HepG2 (cell line): ENCODE measurements around the gene WNT10A. TPM values are rescaled to one million over a fixed set of nuclear protein-coding genes. Genes with fewer than 3 reads are reported as not detected.

Source experiments
- ATAC-seq: fragments of 200-7000 bp; cut with Tn5 transposase; 3 replicates; pipeline ENCODE4 v1.9.1; 2020; ENCODE audit warnings: mild to moderate bottlenecking, moderate library complexity
- BruUV-seq: library from RNA; stranded (reverse); fragments of 400-500 nt; replicated peaks from 2 replicates; lab custom pipeline; 2021; lab: Mats Ljungman, UMichigan
- CTCF ChIA-PET: fragments of 300-600 bp; formaldehyde crosslinking; extraction: SDS; loops from one replicate; lab custom pipeline; 2021; ENCODE audit warnings: low total read pairs, inconsistent platforms, low intra/inter-chr PET ratio; lab: Yijun Ruan, JAX
- POLR2A ChIA-PET: fragments of 350-600 bp; sonication (Branson Sonifier 250); formaldehyde crosslinking; loops from one replicate; lab custom pipeline; 2020; ENCODE audit warnings: antibody characterized with exemption, inconsistent platforms; lab: Yijun Ruan, JAX
- DNase-seq: peaks from one replicate; pipeline ENCODE4 v3.0.0-alpha.2; 2015; ENCODE audit warnings: low spot score
- FAIRE-seq: peaks from 3 replicates; lab custom pipeline; 2011; peaks lifted over from hg19 to GRCh38; lab: Jason Lieb, UNC
- H2AFZ ChIP-seq: one replicate; pipeline ENCODE4 v1.6.1; 2011; ENCODE audit warnings: low read length, inconsistent platforms
- H3K27ac ChIP-seq: fragments of 300-600 bp; 3 replicates; pipeline ENCODE4 v1.8.0; 2011; ENCODE audit warnings: mixed run types, mild to moderate bottlenecking, mixed read lengths, low read length, inconsistent platforms; ENCODE audit not compliant: insufficient read depth; ENCODE audit errors: extremely low read length
- H3K27me3 ChIP-seq, 2 experiments: fragments of 200-600 bp in 1 of 2; 2 replicates in 1 of 2; 3 replicates in 1 of 2; pipeline versions ENCODE4 v1.6.0 to v1.8.0; 2011; ENCODE audit warnings: low read length in 2 of 2, mild to moderate bottlenecking in 2 of 2, moderate library complexity in 2 of 2, inconsistent platforms in 1 of 2; ENCODE audit not compliant: insufficient read depth in 2 of 2, control insufficient read depth in 1 of 2
- H3K36me3 ChIP-seq, 2 experiments: fragments of 200-600 bp in 1 of 2; replicated peaks in 1 of 2; 2 replicates in 1 of 2; 3 replicates in 1 of 2; pipeline versions ENCODE4 v1.5.1 to v1.8.0; 2011; ENCODE audit warnings: low read length in 2 of 2, inconsistent platforms in 1 of 2; ENCODE audit not compliant: insufficient read depth in 2 of 2, control insufficient read depth in 1 of 2
- H3K4me1 ChIP-seq: 2 replicates; pipeline ENCODE4 v1.5.1; 2012; ENCODE audit warnings: low read length, inconsistent platforms; ENCODE audit not compliant: insufficient read depth
- H3K4me2 ChIP-seq: 2 replicates; pipeline ENCODE4 v1.6.0; 2011; ENCODE audit warnings: low read depth, low read length, inconsistent platforms
- H3K4me3 ChIP-seq, 3 experiments: fragments of 200-600 bp in 1 of 3; sonication (generic), shearing (Covaris generic) in 1 of 3; replicated peaks in 1 of 3; 2 replicates each; pipeline ENCODE4 v1.5.1; 2011 to 2016; ENCODE audit warnings: low read length in 3 of 3, inconsistent platforms in 2 of 3, low read depth in 2 of 3, mild to moderate bottlenecking in 2 of 3, control low read depth in 1 of 3, mixed read lengths in 1 of 3; ENCODE audit not compliant: insufficient read depth in 1 of 3
- H3K79me2 ChIP-seq: one replicate; pipeline ENCODE4 v1.6.1; 2011; ENCODE audit warnings: low read length, inconsistent platforms; ENCODE audit not compliant: insufficient read depth
- H3K9ac ChIP-seq: 2 replicates; pipeline ENCODE4 v1.6.0; 2011; ENCODE audit warnings: mild to moderate bottlenecking, low read depth, low read length, inconsistent platforms; ENCODE audit not compliant: insufficient read depth
- H3K9me3 ChIP-seq: 2 replicates; pipeline ENCODE4 v1.5.1; 2012; ENCODE audit warnings: mild to moderate bottlenecking, low read length
- H4K20me1 ChIP-seq: 2 replicates; pipeline ENCODE4 v1.6.0; 2011; ENCODE audit warnings: inconsistent platforms, mild to moderate bottlenecking, low read length, moderate library complexity; ENCODE audit not compliant: insufficient read depth
- PTBP1 ChIP-seq: fragments of 200-400 bp; formaldehyde crosslinking; IDR thresholded peaks from 2 replicates; pipeline ENCODE4 v1.6.1; 2018; ENCODE audit warnings: low read length, low read depth; ENCODE audit not compliant: poor library complexity, severe bottlenecking
- SMARCC2 ChIP-seq: fragments of 450-650 bp; IDR thresholded peaks from 2 replicates; pipeline ENCODE4 v1.6.1; 2017; ENCODE audit warnings: antibody characterized with exemption, mild to moderate bottlenecking
- U2AF2 ChIP-seq: fragments of 200-400 bp; formaldehyde crosslinking; IDR thresholded peaks from 2 replicates; pipeline ENCODE4 v1.6.1; 2017; ENCODE audit warnings: low read depth, mild to moderate bottlenecking, low read length
- ZFP36 ChIP-seq: fragments of 150-350 bp; IDR thresholded peaks from 2 replicates; pipeline ENCODE4 v1.6.1; 2018; ENCODE audit warnings: borderline replicate concordance, low read length, low read depth; ENCODE audit not compliant: partially characterized antibody
- ZNF160 ChIP-seq: sonication (generic); formaldehyde crosslinking; IDR thresholded peaks from 2 replicates; pipeline ENCODE4 v1.8.0; 2022; ENCODE audit warnings: mild to moderate bottlenecking, inconsistent platforms, missing genetic modification reagents
- ZNF354B ChIP-seq: sonication (generic); formaldehyde crosslinking; IDR thresholded peaks from 2 replicates; pipeline ENCODE4 v1.8.0; 2022; ENCODE audit warnings: mild to moderate bottlenecking, missing genetic modification reagents
- ZNF780A ChIP-seq: sonication (generic); formaldehyde crosslinking; IDR thresholded peaks from 2 replicates; pipeline ENCODE4 v1.8.0; 2022; ENCODE audit warnings: mild to moderate bottlenecking, missing genetic modification reagents, moderate library complexity
- WGBS: methylation state at CpG from one replicate; pipeline ENCODE4 v1.1.6; 2017; ENCODE audit warnings: low lambda C conversion rate; 5-methylcytosine and 5-hydroxymethylcytosine counted together
- in situ Hi-C: cut with HindIII; loops from 2 replicates; pipeline ENCODE4 v1.10.0; 2017; ENCODE audit warnings: low pct_unique_long_range_greater_than_20kb; ENCODE audit not compliant: extremely low pct_ligation_motif_present
- intact Hi-C: fragments of 100-400 bp; cut with micrococcal nuclease; formaldehyde crosslinking; loops from one replicate; pipeline ENCODE4 v1.10.0; 2022; ENCODE audit not compliant: unreplicated experiment
- polyA plus RNA-seq, 8 experiments: library from polyadenylated mRNA; depleted of rRNA in 3 of 8; stranded (reverse) in 7 of 8; unstranded in 1 of 8; fragments of >200 nt; fragmentation: Illumina TruSeq in 4 of 8; extraction: Trizol in 4 of 8; gene quantifications; 2 replicates each; pipeline versions ENCODE4 v1.2.1 to v1.2.3, GENCODE V29; 2011 to 2016; ENCODE audit warnings: low read depth in 4 of 8, missing spikeins in 1 of 8, mixed read lengths in 1 of 8; ENCODE audit not compliant: insufficient read depth in 1 of 8
- total RNA-seq, 5 experiments: library from RNA; depleted of rRNA; stranded (reverse); fragments of >200 nt; fragmentation: Illumina TruSeq; extraction: Trizol; gene quantifications; 2 replicates each; pipeline ENCODE4 v1.2.3, GENCODE V29; 2016; ENCODE audit warnings: low read depth in 1 of 5
- TF ChIP-seq, protein P1 (sequence below): sonication (generic); formaldehyde crosslinking; IDR thresholded peaks from 2 replicates; pipeline ENCODE4 v1.4.0; 2020; ENCODE audit warnings: missing genetic modification reagents, borderline replicate concordance
- TF ChIP-seq, protein P2 (sequence below): sonication (generic); formaldehyde crosslinking; IDR thresholded peaks from 2 replicates; pipeline ENCODE4 v1.5.1; 2020; ENCODE audit warnings: mild to moderate bottlenecking, moderate library complexity, missing genetic modification reagents
- TF ChIP-seq, protein P3 (sequence below): sonication (generic); formaldehyde crosslinking; IDR thresholded peaks from 2 replicates; pipeline ENCODE4 v1.4.0; 2020; ENCODE audit warnings: missing genetic modification reagents

WNT10A gene
- total and polyA plus RNA-seq, 2 of the 13 experiments (the other 11 are each of a cell fraction or from before 2014, with no cell fraction given): 0.03 TPM; not detected in 1

DNA sequence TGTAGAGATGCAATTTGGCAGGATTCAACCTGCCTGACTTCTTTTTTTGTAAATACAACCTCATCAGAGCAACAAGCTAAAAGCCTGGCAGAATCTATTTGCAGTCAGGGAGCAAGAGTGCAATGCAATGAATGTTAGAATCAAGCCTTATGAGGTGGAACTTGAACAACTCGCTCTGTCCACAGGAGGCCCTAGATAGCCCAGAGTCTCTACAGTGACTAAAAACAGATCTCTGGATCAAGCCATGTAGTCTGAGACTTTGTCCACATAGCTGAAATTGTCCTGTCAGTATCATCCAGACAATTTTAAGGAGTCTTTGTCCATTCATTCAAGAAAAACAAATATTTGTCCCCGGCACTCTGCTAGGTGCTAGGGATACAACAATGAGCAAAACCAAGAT, 46.8 kb downstream of the WNT10A start:
- in situ Hi-C loops: no loop called here

DNA sequence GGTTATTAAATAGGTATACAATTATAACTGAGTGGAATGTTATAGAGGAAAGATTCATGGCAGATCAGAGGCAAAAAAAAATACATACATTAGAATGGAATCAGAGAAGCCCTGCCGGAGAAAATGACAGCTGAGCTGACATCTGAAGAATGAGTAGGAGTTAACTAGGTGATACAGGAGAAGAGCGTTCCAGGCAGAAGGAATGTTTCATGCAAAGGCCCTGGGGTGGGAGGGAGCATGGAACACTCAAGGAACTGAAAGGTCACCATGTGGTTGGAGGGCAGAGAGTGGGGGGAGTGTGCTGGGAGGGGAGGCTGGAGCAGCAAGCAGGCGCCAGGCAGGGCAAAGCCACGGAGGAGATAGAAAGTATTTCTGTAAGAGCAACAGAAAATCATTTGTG, 47.2 kb downstream of the WNT10A start:
- intact Hi-C loops: no loop called here
- Histone ChIP-seq H3K9ac (no peak overlapping the region), H3K4me2 (no peak overlapping the region), H3K27me3 (peaks cover 0 to 3% of the 10 kb centered on the region in 2 experiments; a peak in 1 of 5 replicates), H3K27ac (no peak overlapping the region), H2AFZ (no peak overlapping the region), H3K9me3 (peaks cover 9% of the 10 kb centered on the region), H3K4me1 (peaks cover 6% of the 10 kb centered on the region; the same call in 1 of the 2 replicates), H3K79me2 (no peaks in the 10 kb centered on the region), H3K4me3 (no peak overlapping the region), H4K20me1 (no peaks in the 10 kb centered on the region), H3K36me3 (no peaks in the 10 kb centered on the region)
- CTCF ChIA-PET: no interaction called here
- DNase-seq (no peak), FAIRE-seq (no peak), ATAC-seq (no peak)
- in situ Hi-C loops: no loop called here
- WGBS: 49% methylated on average over 4 of the region's 4 CpGs
- POLR2A ChIA-PET: no interaction called here
- no TSS peak for BruUV-seq
- TF ChIP-seq ZNF160 (CRISPR knock-in tag) (no peak), ZNF354B (CRISPR knock-in tag) (no peak), PTBP1 (no peak), U2AF2 (no peak), ZFP36 (no peak), SMARCC2 (no peak)
- TF ChIP-seq, protein P1, sequence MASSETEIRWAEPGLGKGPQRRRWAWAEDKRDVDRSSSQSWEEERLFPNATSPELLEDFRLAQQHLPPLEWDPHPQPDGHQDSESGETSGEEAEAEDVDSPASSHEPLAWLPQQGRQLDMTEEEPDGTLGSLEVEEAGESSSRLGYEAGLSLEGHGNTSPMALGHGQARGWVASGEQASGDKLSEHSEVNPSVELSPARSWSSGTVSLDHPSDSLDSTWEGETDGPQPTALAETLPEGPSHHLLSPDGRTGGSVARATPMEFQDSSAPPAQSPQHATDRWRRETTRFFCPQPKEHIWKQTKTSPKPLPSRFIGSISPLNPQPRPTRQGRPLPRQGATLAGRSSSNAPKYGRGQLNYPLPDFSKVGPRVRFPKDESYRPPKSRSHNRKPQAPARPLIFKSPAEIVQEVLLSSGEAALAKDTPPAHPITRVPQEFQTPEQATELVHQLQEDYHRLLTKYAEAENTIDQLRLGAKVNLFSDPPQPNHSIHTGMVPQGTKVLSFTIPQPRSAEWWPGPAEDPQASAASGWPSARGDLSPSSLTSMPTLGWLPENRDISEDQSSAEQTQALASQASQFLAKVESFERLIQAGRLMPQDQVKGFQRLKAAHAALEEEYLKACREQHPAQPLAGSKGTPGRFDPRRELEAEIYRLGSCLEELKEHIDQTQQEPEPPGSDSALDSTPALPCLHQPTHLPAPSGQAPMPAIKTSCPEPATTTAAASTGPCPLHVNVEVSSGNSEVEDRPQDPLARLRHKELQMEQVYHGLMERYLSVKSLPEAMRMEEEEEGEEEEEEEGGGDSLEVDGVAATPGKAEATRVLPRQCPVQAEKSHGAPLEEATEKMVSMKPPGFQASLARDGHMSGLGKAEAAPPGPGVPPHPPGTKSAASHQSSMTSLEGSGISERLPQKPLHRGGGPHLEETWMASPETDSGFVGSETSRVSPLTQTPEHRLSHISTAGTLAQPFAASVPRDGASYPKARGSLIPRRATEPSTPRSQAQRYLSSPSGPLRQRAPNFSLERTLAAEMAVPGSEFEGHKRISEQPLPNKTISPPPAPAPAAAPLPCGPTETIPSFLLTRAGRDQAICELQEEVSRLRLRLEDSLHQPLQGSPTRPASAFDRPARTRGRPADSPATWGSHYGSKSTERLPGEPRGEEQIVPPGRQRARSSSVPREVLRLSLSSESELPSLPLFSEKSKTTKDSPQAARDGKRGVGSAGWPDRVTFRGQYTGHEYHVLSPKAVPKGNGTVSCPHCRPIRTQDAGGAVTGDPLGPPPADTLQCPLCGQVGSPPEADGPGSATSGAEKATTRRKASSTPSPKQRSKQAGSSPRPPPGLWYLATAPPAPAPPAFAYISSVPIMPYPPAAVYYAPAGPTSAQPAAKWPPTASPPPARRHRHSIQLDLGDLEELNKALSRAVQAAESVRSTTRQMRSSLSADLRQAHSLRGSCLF (CRISPR knock-in tag): no peak
- TF ChIP-seq, protein P2, sequence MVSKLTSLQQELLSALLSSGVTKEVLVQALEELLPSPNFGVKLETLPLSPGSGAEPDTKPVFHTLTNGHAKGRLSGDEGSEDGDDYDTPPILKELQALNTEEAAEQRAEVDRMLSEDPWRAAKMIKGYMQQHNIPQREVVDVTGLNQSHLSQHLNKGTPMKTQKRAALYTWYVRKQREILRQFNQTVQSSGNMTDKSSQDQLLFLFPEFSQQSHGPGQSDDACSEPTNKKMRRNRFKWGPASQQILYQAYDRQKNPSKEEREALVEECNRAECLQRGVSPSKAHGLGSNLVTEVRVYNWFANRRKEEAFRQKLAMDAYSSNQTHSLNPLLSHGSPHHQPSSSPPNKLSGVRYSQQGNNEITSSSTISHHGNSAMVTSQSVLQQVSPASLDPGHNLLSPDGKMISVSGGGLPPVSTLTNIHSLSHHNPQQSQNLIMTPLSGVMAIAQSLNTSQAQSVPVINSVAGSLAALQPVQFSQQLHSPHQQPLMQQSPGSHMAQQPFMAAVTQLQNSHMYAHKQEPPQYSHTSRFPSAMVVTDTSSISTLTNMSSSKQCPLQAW (CRISPR knock-in tag): no peak
- TF ChIP-seq, protein P3, sequence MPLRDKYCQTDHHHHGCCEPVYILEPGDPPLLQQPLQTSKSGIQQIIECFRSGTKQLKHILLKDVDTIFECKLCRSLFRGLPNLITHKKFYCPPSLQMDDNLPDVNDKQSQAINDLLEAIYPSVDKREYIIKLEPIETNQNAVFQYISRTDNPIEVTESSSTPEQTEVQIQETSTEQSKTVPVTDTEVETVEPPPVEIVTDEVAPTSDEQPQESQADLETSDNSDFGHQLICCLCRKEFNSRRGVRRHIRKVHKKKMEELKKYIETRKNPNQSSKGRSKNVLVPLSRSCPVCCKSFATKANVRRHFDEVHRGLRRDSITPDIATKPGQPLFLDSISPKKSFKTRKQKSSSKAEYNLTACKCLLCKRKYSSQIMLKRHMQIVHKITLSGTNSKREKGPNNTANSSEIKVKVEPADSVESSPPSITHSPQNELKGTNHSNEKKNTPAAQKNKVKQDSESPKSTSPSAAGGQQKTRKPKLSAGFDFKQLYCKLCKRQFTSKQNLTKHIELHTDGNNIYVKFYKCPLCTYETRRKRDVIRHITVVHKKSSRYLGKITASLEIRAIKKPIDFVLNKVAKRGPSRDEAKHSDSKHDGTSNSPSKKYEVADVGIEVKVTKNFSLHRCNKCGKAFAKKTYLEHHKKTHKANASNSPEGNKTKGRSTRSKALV (CRISPR knock-in tag): no peak

More for the DNA sequence above, 46.8 kb downstream of the WNT10A start:
- no peak overlapping the region for H3K27ac ChIP-seq
- H3K9ac ChIP-seq: no peak overlapping the region
- H3K79me2 ChIP-seq: no peaks in the 10 kb centered on the region
- H2AFZ ChIP-seq: no peak overlapping the region
- TF ChIP-seq ZNF780A (CRISPR knock-in tag): no peak
- FAIRE-seq (peak; percentile 30), ATAC-seq (peak; percentile 83), DNase-seq (no peak)
- no peak overlapping the region for H3K4me2 ChIP-seq
- WGBS: 6% methylated on average over 2 of the region's 2 CpGs
- BruUV-seq: no TSS peak
- ChIA-PET POLR2A (no interaction called here), CTCF (no interaction called here)
- no peak overlapping the region for H3K4me3 ChIP-seq
- H3K9me3 ChIP-seq: peaks cover 9% of the 10 kb centered on the region
- H4K20me1 ChIP-seq: no peaks in the 10 kb centered on the region
- H3K27me3 ChIP-seq: no peaks in the 10 kb centered on the region
- peaks cover 6% of the 10 kb centered on the region; the same call in 1 of the 2 replicates for H3K4me1 ChIP-seq
- no peaks in the 10 kb centered on the region for H3K36me3 ChIP-seq
- intact Hi-C loops: no loop called here
